IMR-90 (cell line): Measurements from ENCODE around the gene EXPH5. TPM values are rescaled to one million over a fixed set of nuclear protein-coding genes. Genes with fewer than 3 reads are reported as not detected.

ENCODE experiments used
- ATAC-seq: fragments of 200-7000 bp; cut with Tn5 transposase; 2 replicates; pipeline ENCODE4 v1.9.1; 2020; ENCODE audit warnings: low read depth, mild to moderate bottlenecking, moderate library complexity
- BruUV-seq: library from RNA; stranded (reverse); fragments of 400-500 nt; replicated peaks from 2 replicates; lab custom pipeline; 2021; lab: Mats Ljungman, UMichigan
- CTCF ChIA-PET: fragments of 300-600 bp; formaldehyde crosslinking; extraction: SDS; loops from one replicate; lab custom pipeline; 2021; ENCODE audit warnings: antibody characterized with exemption; lab: Yijun Ruan, JAX
- POLR2A ChIA-PET: fragments of 300-600 bp; sonication (Branson Sonifier 250); formaldehyde crosslinking; loops from one replicate; lab custom pipeline; 2022; ENCODE audit warnings: antibody characterized with exemption; ENCODE audit not compliant: unreplicated experiment; lab: Charles Lee
- DNase-seq: peaks from one replicate; pipeline ENCODE4 v3.0.0; 2013
- H2AFZ ChIP-seq: replicated peaks from 2 replicates; pipeline ENCODE3; 2013; ENCODE audit warnings: low read length, mild to moderate bottlenecking; ENCODE audit not compliant: poor library complexity
- H2AK5ac ChIP-seq: 2 replicates; pipeline ENCODE4 v1.6.1; 2013; ENCODE audit warnings: low read depth, low read length, inconsistent platforms
- H2AK9ac ChIP-seq: replicated peaks from 2 replicates; pipeline ENCODE3; 2013; ENCODE audit warnings: mild to moderate bottlenecking, low read depth, low read length, moderate library complexity; ENCODE audit not compliant: poor library complexity
- H2BK120ac ChIP-seq: 2 replicates; pipeline ENCODE4 v1.6.1; 2013; ENCODE audit warnings: low read depth, low read length, inconsistent platforms
- H2BK15ac ChIP-seq: 3 replicates; pipeline ENCODE4 v1.6.1; 2013; ENCODE audit warnings: low read depth, low read length, inconsistent platforms
- H2BK20ac ChIP-seq: 2 replicates; pipeline ENCODE4 v1.6.1; 2013; ENCODE audit warnings: low read depth, mild to moderate bottlenecking, inconsistent platforms, low read length, moderate library complexity
- H2BK5ac ChIP-seq: 2 replicates; pipeline ENCODE4 v1.6.1; 2013; ENCODE audit warnings: mild to moderate bottlenecking, low read depth, low read length, inconsistent platforms; ENCODE audit not compliant: poor library complexity, severe bottlenecking
- H3K14ac ChIP-seq: replicated peaks from 2 replicates; pipeline ENCODE4 v1.6.1; 2013; ENCODE audit warnings: low read depth, low read length, inconsistent platforms
- H3K18ac ChIP-seq: 2 replicates; pipeline ENCODE4 v1.6.1; 2013; ENCODE audit warnings: low read depth, low read length, control low read depth
- H3K23ac ChIP-seq: 2 replicates; pipeline ENCODE4 v1.6.1; 2013; ENCODE audit warnings: low read depth, low read length, inconsistent platforms
- H3K27ac ChIP-seq: 2 replicates; pipeline ENCODE4 v1.5.1; 2013; ENCODE audit warnings: mild to moderate bottlenecking, control low read depth, low read length; ENCODE audit not compliant: insufficient read depth
- H3K27me3 ChIP-seq: 2 replicates; pipeline ENCODE4 v1.6.1; 2013; ENCODE audit warnings: low read length; ENCODE audit not compliant: control insufficient read depth, insufficient read depth
- H3K36me3 ChIP-seq: 2 replicates; pipeline ENCODE4 v1.6.1; 2013; ENCODE audit warnings: low read length, mixed read lengths; ENCODE audit not compliant: control insufficient read depth, insufficient read depth
- H3K4ac ChIP-seq: 2 replicates; pipeline ENCODE4 v1.6.1; 2013; ENCODE audit warnings: low read depth, low read length, inconsistent platforms
- H3K4me1 ChIP-seq: 2 replicates; pipeline ENCODE4 v1.6.1; 2013; ENCODE audit warnings: low read length, mixed read lengths; ENCODE audit not compliant: control insufficient read depth, insufficient read depth
- H3K4me2 ChIP-seq: 2 replicates; pipeline ENCODE4 v1.6.1; 2013; ENCODE audit warnings: low read depth, mild to moderate bottlenecking, control low read depth, low read length, moderate library complexity
- H3K4me3 ChIP-seq: 2 replicates; pipeline ENCODE4 v1.5.1; 2013; ENCODE audit warnings: low read depth, mild to moderate bottlenecking, control low read depth, low read length, moderate library complexity; ENCODE audit not compliant: insufficient read depth
- H3K56ac ChIP-seq: 2 replicates; pipeline ENCODE4 v1.6.1; 2013; ENCODE audit warnings: low read length, inconsistent platforms; ENCODE audit not compliant: insufficient read depth; ENCODE audit errors: extremely low read depth
- H3K79me1 ChIP-seq, 2 experiments: 2 replicates each; pipeline ENCODE4 v1.6.1; 2013; ENCODE audit warnings: low read length in 2 of 2, inconsistent platforms in 1 of 2, low read depth in 1 of 2
- H3K9ac ChIP-seq: 2 replicates; pipeline ENCODE4 v1.6.1; 2013; ENCODE audit warnings: low read depth, low read length, control low read depth
- H3K9me1 ChIP-seq: 2 replicates; pipeline ENCODE4 v1.6.1; 2013; ENCODE audit warnings: low read length, inconsistent platforms; ENCODE audit not compliant: insufficient read depth
- H3K9me3 ChIP-seq: 2 replicates; pipeline ENCODE4 v1.6.1; 2013; ENCODE audit warnings: low read length; ENCODE audit not compliant: control insufficient read depth, insufficient read depth
- H4K20me1 ChIP-seq: 2 replicates; pipeline ENCODE4 v1.6.1; 2013; ENCODE audit warnings: low read length, inconsistent platforms; ENCODE audit not compliant: insufficient read depth
- H4K5ac ChIP-seq: 2 replicates; pipeline ENCODE4 v1.6.1; 2013; ENCODE audit warnings: mild to moderate bottlenecking, low read depth, low read length, control low read depth
- H4K8ac ChIP-seq, 2 experiments: 2 replicates each; pipeline ENCODE4 v1.6.1; 2013; ENCODE audit warnings: low read depth in 2 of 2, low read length in 2 of 2, control low read depth in 1 of 2, inconsistent platforms in 1 of 2
- H4K91ac ChIP-seq: 2 replicates; pipeline ENCODE4 v1.6.1; 2013; ENCODE audit warnings: low read depth, low read length, inconsistent platforms; ENCODE audit not compliant: insufficient read depth
- BHLHE40 ChIP-seq: fragments of 150-350 bp; IDR thresholded peaks from 2 replicates; pipeline ENCODE4 v1.6.1; 2016; ENCODE audit warnings: mild to moderate bottlenecking, low read depth, low read length
- CEBPB ChIP-seq: IDR thresholded peaks from 2 replicates; pipeline ENCODE4 v1.6.1; 2012; ENCODE audit warnings: low read depth, low read length, improper control_type of control experiment
- CTCF ChIP-seq: conservative IDR thresholded peaks from 2 replicates; pipeline ENCODE4 v1.5.1; 2012; ENCODE audit warnings: mild to moderate bottlenecking, low read depth, low read length, improper control_type of control experiment
- ELK1 ChIP-seq: fragments of 150-350 bp; IDR thresholded peaks from 2 replicates; pipeline ENCODE4 v1.6.1; 2016; ENCODE audit warnings: low read depth, mild to moderate bottlenecking, low read length, moderate library complexity, borderline replicate concordance
- MAZ ChIP-seq: IDR thresholded peaks from 2 replicates; pipeline ENCODE4 v1.6.1; 2012; ENCODE audit warnings: low read depth, mild to moderate bottlenecking, low read length, improper control_type of control experiment, moderate library complexity, borderline replicate concordance
- NFE2L2 ChIP-seq: fragments of 150-350 bp; IDR thresholded peaks from 2 replicates; pipeline ENCODE4 v1.6.1; 2016; ENCODE audit warnings: low read depth, mild to moderate bottlenecking, low read length
- RAD21 ChIP-seq: IDR thresholded peaks from 2 replicates; pipeline ENCODE4 v1.6.1; 2012; ENCODE audit warnings: low read length, improper control_type of control experiment
- RCOR1 ChIP-seq: IDR thresholded peaks from 2 replicates; pipeline ENCODE4 v1.6.1; 2012; ENCODE audit warnings: mild to moderate bottlenecking, low read length, improper control_type of control experiment; ENCODE audit not compliant: insufficient replicate concordance
- SMC3 ChIP-seq: fragments of 150-350 bp; IDR thresholded peaks from 2 replicates; pipeline ENCODE4 v1.6.1; 2016; ENCODE audit warnings: low read depth, mild to moderate bottlenecking, antibody characterized with exemption, low read length, moderate library complexity
- WGBS, 2 experiments: methylation state at CpG; one replicate each; pipeline versions ENCODE4 v1.1.5 to v1.1.7; 2013; ENCODE audit warnings: missing lambda C conversion rate in 2 of 2; ENCODE audit not compliant: insufficient read length in 1 of 2; ENCODE audit errors: extremely low coverage in 2 of 2; 5-methylcytosine and 5-hydroxymethylcytosine counted together
- dilution Hi-C: fragments of 300-500 bp; cut with HindIII; formaldehyde crosslinking; loops from one replicate; pipeline ENCODE4 v1.14.3; 2018; ENCODE audit warnings: low sequenced_read_pairs; ENCODE audit not compliant: unreplicated experiment
- in situ Hi-C: fragments of 300-500 bp; cut with MboI; formaldehyde crosslinking; loops from 3 replicates; pipeline ENCODE4 v1.14.3; 2019; ENCODE audit warnings: low sequenced_read_pairs, inconsistent platforms, mixed read lengths
- intact Hi-C: fragments of 100-400 bp; cut with micrococcal nuclease; formaldehyde crosslinking; loops from 2 replicates; pipeline ENCODE4 v1.10.0; 2022
- polyA plus RNA-seq, 3 experiments: library from polyadenylated mRNA; depleted of rRNA; stranded (reverse); fragments of >200 nt; gene quantifications; 2 replicates each; pipeline ENCODE4 v1.2.3, GENCODE V29; 2012; ENCODE audit warnings: low replicate concordance in 1 of 3
- total RNA-seq: library from RNA; depleted of rRNA; stranded (reverse); fragments of >200 nt; gene quantifications from 2 replicates; pipeline ENCODE4 v1.2.3, GENCODE V29; 2012
- TF ChIP-seq, protein P1 (sequence below): fragments of 150-350 bp; IDR thresholded peaks from 2 replicates; pipeline ENCODE4 v1.6.1; 2017; ENCODE audit warnings: mild to moderate bottlenecking, antibody characterized with exemption, low read length, low read depth

EXPH5 gene
- total and polyA plus RNA-seq, 2 of the 4 experiments (the other 2 are of a cell fraction): 0.05 to 0.72 TPM

GRCh38 chr11:108586600-108586999, 7.0 kb downstream of the EXPH5 start:
- Histone ChIP-seq H3K79me1 (no peaks in the 10 kb centered on the region), H3K9me3 (no peaks in the 10 kb centered on the region), H3K14ac (no peak overlapping the region), H2AFZ (no peak overlapping the region), H3K4me3 (no peak overlapping the region), H2BK5ac (no peak overlapping the region), H2AK5ac (no peak overlapping the region), H3K9me1 (no peaks in the 10 kb centered on the region), H4K8ac (no peak overlapping the region), H4K20me1 (no peaks in the 10 kb centered on the region), H3K4me1 (no peaks in the 10 kb centered on the region), H3K4me2 (no peak overlapping the region), H3K56ac (no peak overlapping the region), H3K18ac (no peak overlapping the region), H3K27ac (no peak overlapping the region), H3K36me3 (no peaks in the 10 kb centered on the region), H4K5ac (no peak overlapping the region), H3K9ac (no peak overlapping the region), H2AK9ac (no peak overlapping the region), H2BK15ac (no peak overlapping the region), H3K4ac (no peak overlapping the region), H3K23ac (no peak overlapping the region), H4K91ac (no peak overlapping the region), H3K27me3 (peaks cover 1% of the 10 kb centered on the region; the same call in 1 of the 2 replicates), H2BK120ac (no peak overlapping the region), H2BK20ac (no peak overlapping the region)
- WGBS, 2 experiments: no CpG with 5 or more reads among the region's 3 CpGs
- ATAC-seq: no peak
- intact Hi-C loops (no loop called here), in situ Hi-C loops (no loop called here), dilution Hi-C loops (no loop called here)
- no peak for DNase-seq
- ChIA-PET POLR2A (no interaction called here), CTCF (no interaction called here)
- no peak for TF ChIP-seq CEBPB
- TF ChIP-seq RCOR1: no peak
- TF ChIP-seq, protein P1, sequence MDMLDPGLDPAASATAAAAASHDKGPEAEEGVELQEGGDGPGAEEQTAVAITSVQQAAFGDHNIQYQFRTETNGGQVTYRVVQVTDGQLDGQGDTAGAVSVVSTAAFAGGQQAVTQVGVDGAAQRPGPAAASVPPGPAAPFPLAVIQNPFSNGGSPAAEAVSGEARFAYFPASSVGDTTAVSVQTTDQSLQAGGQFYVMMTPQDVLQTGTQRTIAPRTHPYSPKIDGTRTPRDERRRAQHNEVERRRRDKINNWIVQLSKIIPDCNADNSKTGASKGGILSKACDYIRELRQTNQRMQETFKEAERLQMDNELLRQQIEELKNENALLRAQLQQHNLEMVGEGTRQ: no peak
- TF ChIP-seq MAZ: no peak
- no peak for TF ChIP-seq BHLHE40
- TF ChIP-seq NFE2L2: no peak
- TF ChIP-seq SMC3: no peak
- TF ChIP-seq CTCF: no peak
- no peak for TF ChIP-seq RAD21
- TF ChIP-seq ELK1: no peak
- no TSS peak for BruUV-seq
